ENCODE results near the gene SLC15A1.
"Not testable (repeated sequence)": the region's sequence is repeated elsewhere in the genome, so short reads cannot be mapped to it uniquely, and the experiment has no call there.

Gene SLC15A1

GRCh38 chr13:98652276-98652675 is 100.2 kb downstream of the SLC15A1 start:
- DNase-seq = no peak

- DNase-seq = no peak
Measured at GRCh38 chr13:98651744-98652143, 100.7 kb downstream of the SLC15A1 start.

GRCh38 chr13:98650396-98651107 is 101.9 kb downstream of the SLC15A1 start:
- no peak for DNase-seq

GRCh38 chr13:98649861-98650260 is 102.6 kb downstream of the SLC15A1 start:
- no peak for DNase-seq

- no peak for DNase-seq
Measured at GRCh38 chr13:98648686-98649085, 103.8 kb downstream of the SLC15A1 start.

- no peak for DNase-seq
Measured at GRCh38 chr13:98648141-98648540, 104.3 kb downstream of the SLC15A1 start.

GRCh38 chr13:98647121-98647520 is 105.4 kb downstream of the SLC15A1 start:
- no peak for DNase-seq

GRCh38 chr13:98643479-98643878 is 109.0 kb downstream of the SLC15A1 start:
- no peak for DNase-seq

GRCh38 chr13:98641075-98641474 is 111.4 kb downstream of the SLC15A1 start:
- DNase-seq = no peak

- not testable (repeated sequence) for DNase-seq
Measured at GRCh38 chr13:98639785-98640184, 112.7 kb downstream of the SLC15A1 start.

GRCh38 chr13:98638352-98638751 is 114.1 kb downstream of the SLC15A1 start:
- DNase-seq = not testable (repeated sequence)

Data from CD4-positive, alpha-beta T cell treated with Interleukin-12 subunit alpha and Interleukin-12 subunit beta, for 1 hour (primary cell).